ENCODE data around the gene ABTB1. TPM values are rescaled to one million over a fixed set of nuclear protein-coding genes. Genes with fewer than 3 reads are reported as not detected.

ABTB1 gene
- total RNA-seq, 1 experiment from 2014 or later, result 6.9 TPM

GRCh38 chr3:127679534-127680145 lies 6.9 kb downstream of the ABTB1 start:
- intact Hi-C loops (cut with micrococcal nuclease; ENCODE audit: unreplicated experiment) (no loop called here), in situ Hi-C loops (cut with HindIII; ENCODE audit: low pct_unique_long_range_greater_than_20kb, low sequenced_read_pairs) (no loop called here)
- H3K36me3 ChIP-seq (ENCODE audit: control insufficient read depth, insufficient read depth, low read length), result no peaks in the 10 kb centered on the region
- DNase-seq (ENCODE audit: low read depth, low spot score) (no peak), ATAC-seq (no peak)
- no peaks in the 10 kb centered on the region for H3K27me3 ChIP-seq (ENCODE audit: control insufficient read depth, insufficient read depth, low read length)
- ChIA-PET POLR2A (no interaction called here), CTCF (interaction anchor here (0.6 to 1.1 kb wide), 4 partner anchors 32 to 173 kb away, joined by 3 to 4 read pairs (median 4); no protein-coding TSS in a partner anchor)
- no peaks in the 10 kb centered on the region for H3K4me1 ChIP-seq (ENCODE audit: control insufficient read depth, insufficient read depth, low read length)
- no peak overlapping the region for H3K27ac ChIP-seq (ENCODE audit: low read length)
- BruUV-seq (replicated peaks), result no TSS peak
- H3K9me3 ChIP-seq (ENCODE audit: control insufficient read depth, insufficient read depth, low read depth, low read length), result no peaks in the 10 kb centered on the region
- H3K4me3 ChIP-seq (ENCODE audit: low read depth in 2 of 2, low read length in 2 of 2), result no peak overlapping the region
- no peak for TF ChIP-seq REST (IDR thresholded peaks at IDR 0.05; ENCODE audit: insufficient read depth in 1 of 2, low read depth in 2 of 2, low read length in 1 of 2)
- TF ChIP-seq SIN3A (IDR thresholded peaks at IDR 0.05; ENCODE audit: borderline replicate concordance, insufficient read depth, low read depth, low read length), result no peak
- no peak for TF ChIP-seq TCF7L2 (IDR thresholded peaks at IDR 0.05; ENCODE audit: low read depth, low read length)
- no peak; the same call in 1 of the 2 replicates for TF ChIP-seq CTCF (IDR thresholded peaks at IDR 0.05)
- no peak for TF ChIP-seq POLR2AphosphoS5 (IDR thresholded peaks at IDR 0.05; ENCODE audit: low read depth, low read length)

GRCh38 chr3:127680146-127680661 lies 7.5 kb downstream of the ABTB1 start:
- no peak for ATAC-seq
- Histone ChIP-seq H3K27me3 (ENCODE audit: control insufficient read depth, insufficient read depth, low read length) (no peaks in the 10 kb centered on the region), H3K36me3 (ENCODE audit: control insufficient read depth, insufficient read depth, low read length) (no peaks in the 10 kb centered on the region), H3K27ac (ENCODE audit: low read length) (no peak overlapping the region), H3K4me1 (ENCODE audit: control insufficient read depth, insufficient read depth, low read length) (no peaks in the 10 kb centered on the region), H3K9me3 (ENCODE audit: control insufficient read depth, insufficient read depth, low read depth, low read length) (no peaks in the 10 kb centered on the region), H3K4me3 (ENCODE audit: low read depth in 2 of 2, low read length in 2 of 2) (no peak overlapping the region)
- TF ChIP-seq SIN3A (IDR thresholded peaks at IDR 0.05; ENCODE audit: borderline replicate concordance, insufficient read depth, low read depth, low read length) (no peak), TCF7L2 (IDR thresholded peaks at IDR 0.05; ENCODE audit: low read depth, low read length) (no peak), POLR2AphosphoS5 (IDR thresholded peaks at IDR 0.05; ENCODE audit: low read depth, low read length) (no peak), REST (IDR thresholded peaks at IDR 0.05; ENCODE audit: insufficient read depth in 1 of 2, low read depth in 2 of 2, low read length in 1 of 2) (no peak), CTCF (IDR thresholded peaks at IDR 0.05) (no peak)
- CTCF ChIA-PET, result interaction anchor here (0.6 to 0.7 kb wide), 2 partner anchors 32 to 67 kb away, joined by 3 to 4 read pairs; no protein-coding TSS in a partner anchor
- DNase-seq (ENCODE audit: low read depth, low spot score), result no peak
- POLR2A ChIA-PET, result no interaction called here
- in situ Hi-C loops (cut with HindIII; ENCODE audit: low pct_unique_long_range_greater_than_20kb, low sequenced_read_pairs) (no loop called here), intact Hi-C loops (cut with micrococcal nuclease; ENCODE audit: unreplicated experiment) (no loop called here)
- no TSS peak for BruUV-seq (replicated peaks)

All from Panc1 (cell line).